Naive B cell (primary cell): ENCODE results near the gene MARCHF9. TPM values are rescaled to one million over a fixed set of nuclear protein-coding genes. Genes with fewer than 3 reads are reported as not detected.

Source experiments
- ATAC-seq, 2 donors: fragments of 150-1000 bp; cut with Tn5 transposase; 2 replicates each; pipeline ENCODE4 v1.10.0; 2021; ENCODE audit warnings: low read depth in 2 of 2, mild to moderate bottlenecking in 2 of 2, moderate library complexity in 2 of 2
- DNase-seq: peaks from one replicate; pipeline ENCODE4 v3.0.0; 2022
- H3K27ac Mint-ChIP-seq, 6 donors: one replicate each; pipeline ENCODE4 v1.8.0; 2020 to 2022; ENCODE audit warnings: mild to moderate bottlenecking in 6 of 6, mixed read lengths in 6 of 6, moderate library complexity in 5 of 6, inconsistent platforms in 2 of 6
- H3K27me3 Mint-ChIP-seq, 3 donors: one replicate each; pipeline ENCODE4 v1.8.0; 2021 to 2022; ENCODE audit warnings: mixed read lengths in 3 of 3, mild to moderate bottlenecking in 1 of 3
- H3K36me3 Mint-ChIP-seq, 2 donors: one replicate each; pipeline ENCODE4 v1.8.0; 2020 to 2022; ENCODE audit warnings: mixed read lengths in 2 of 2, inconsistent platforms in 1 of 2, mild to moderate bottlenecking in 1 of 2
- H3K4me1 Mint-ChIP-seq, 3 donors: one replicate each; pipeline ENCODE4 v1.8.0; 2020 to 2022; ENCODE audit warnings: mixed read lengths in 3 of 3, inconsistent platforms in 1 of 3, mild to moderate bottlenecking in 1 of 3, moderate library complexity in 1 of 3
- H3K4me3 Mint-ChIP-seq, 8 donors: one replicate each; pipeline ENCODE4 v1.8.0; 2020 to 2022; ENCODE audit warnings: mild to moderate bottlenecking in 8 of 8, mixed read lengths in 8 of 8, moderate library complexity in 8 of 8, inconsistent platforms in 2 of 8
- H3K9me3 Mint-ChIP-seq, 7 donors: one replicate each; pipeline ENCODE4 v1.8.0; 2020 to 2022; ENCODE audit warnings: mixed read lengths in 7 of 7, mild to moderate bottlenecking in 5 of 7, inconsistent platforms in 2 of 7, moderate library complexity in 1 of 7
- polyA plus RNA-seq, 6 donors: library from polyadenylated mRNA; unstranded; fragments of 300-500 nt; fragmentation: Illumina TruSeq; gene quantifications; one replicate each; pipeline ENCODE4 v1.2.3, GENCODE V29; 2021; ENCODE audit warnings: low read depth in 6 of 6

MARCHF9 gene
- polyA plus RNA-seq, 6 donors from 2014 or later = 10.9 to 21.0 (median 14.2) TPM

- Mint-ChIP-seq H3K9me3 (no peaks in the 10 kb centered on the region), H3K4me3 (peak overlapping the region in 3 of 8 donors; percentile 2 to 54 (median 12)), H3K4me1 (peaks cover 16 to 20% (median 19%) of the 10 kb centered on the region in 3 donors), H3K36me3 (no peaks in the 10 kb centered on the region), H3K27ac (peak overlapping the region in 1 of 6 donors; percentile 36), H3K27me3 (no peaks in the 10 kb centered on the region)
- no peak for DNase-seq
- ATAC-seq = no peak
Observed at GRCh38 chr12:57775563-57776246, 20.8 kb downstream of the MARCHF9 start.

GRCh38 chr12:57776247-57776587 is 21.3 kb downstream of the MARCHF9 start:
- no peaks in the 10 kb centered on the region for H3K9me3 Mint-ChIP-seq
- ATAC-seq (no peak), DNase-seq (no peak)
- peaks cover 12 to 17% (median 16%) of the 10 kb centered on the region in 3 donors for H3K4me1 Mint-ChIP-seq
- H3K36me3 Mint-ChIP-seq = no peaks in the 10 kb centered on the region
- H3K27ac Mint-ChIP-seq = no peak overlapping the region
- peak overlapping the region in 1 of 8 donors; percentile 54 for H3K4me3 Mint-ChIP-seq
- H3K27me3 Mint-ChIP-seq = no peaks in the 10 kb centered on the region

GRCh38 chr12:57777367-57777766 is 22.5 kb downstream of the MARCHF9 start:
- Mint-ChIP-seq H3K4me3 (peak overlapping the region in 1 of 8 donors; percentile 37), H3K27me3 (no peaks in the 10 kb centered on the region), H3K4me1 (peaks cover 5 to 13% (median 13%) of the 10 kb centered on the region in 3 donors), H3K27ac (no peak overlapping the region), H3K9me3 (no peaks in the 10 kb centered on the region), H3K36me3 (no peaks in the 10 kb centered on the region)
- ATAC-seq (no peak), DNase-seq (no peak)

GRCh38 chr12:57777911-57778310 is 23.0 kb downstream of the MARCHF9 start:
- H3K4me1 Mint-ChIP-seq = peaks cover 9 to 16% (median 15%) of the 10 kb centered on the region in 3 donors
- ATAC-seq (no peak), DNase-seq (no peak)
- H3K27ac Mint-ChIP-seq = no peak overlapping the region
- H3K4me3 Mint-ChIP-seq = no peak overlapping the region
- H3K9me3 Mint-ChIP-seq = no peaks in the 10 kb centered on the region
- H3K36me3 Mint-ChIP-seq = no peaks in the 10 kb centered on the region
- H3K27me3 Mint-ChIP-seq = no peaks in the 10 kb centered on the region

GRCh38 chr12:57779736-57780135 is 24.8 kb downstream of the MARCHF9 start:
- DNase-seq (no peak), ATAC-seq (no peak)
- Mint-ChIP-seq H3K27ac (no peak overlapping the region), H3K4me1 (peaks cover 16 to 26% (median 21%) of the 10 kb centered on the region in 3 donors), H3K27me3 (no peaks in the 10 kb centered on the region), H3K36me3 (no peaks in the 10 kb centered on the region), H3K4me3 (no peak overlapping the region), H3K9me3 (no peaks in the 10 kb centered on the region)

- DNase-seq (no peak), ATAC-seq (no peak)
- H3K36me3 Mint-ChIP-seq = no peaks in the 10 kb centered on the region
- H3K9me3 Mint-ChIP-seq = no peaks in the 10 kb centered on the region
- H3K27me3 Mint-ChIP-seq = no peaks in the 10 kb centered on the region
- H3K4me3 Mint-ChIP-seq = no peak overlapping the region
- peaks cover 16 to 26% (median 21%) of the 10 kb centered on the region in 3 donors for H3K4me1 Mint-ChIP-seq
- H3K27ac Mint-ChIP-seq = peak overlapping the region in 1 of 6 donors; percentile 70
Observed at GRCh38 chr12:57780284-57780897, 25.5 kb downstream of the MARCHF9 start.

GRCh38 chr12:57781244-57781643 is 26.3 kb downstream of the MARCHF9 start:
- no peak for DNase-seq
- no peaks in the 10 kb centered on the region for H3K9me3 Mint-ChIP-seq
- H3K36me3 Mint-ChIP-seq = no peaks in the 10 kb centered on the region
- no peaks in the 10 kb centered on the region for H3K27me3 Mint-ChIP-seq
- H3K27ac Mint-ChIP-seq = peak overlapping the region in 1 of 6 donors; percentile 96
- peaks cover 16 to 27% (median 21%) of the 10 kb centered on the region in 3 donors for H3K4me1 Mint-ChIP-seq
- no peak for ATAC-seq
- H3K4me3 Mint-ChIP-seq = peak overlapping the region in 1 of 8 donors; percentile 100

GRCh38 chr12:57781801-57782200 is 26.9 kb downstream of the MARCHF9 start:
- Mint-ChIP-seq H3K27me3 (no peaks in the 10 kb centered on the region), H3K36me3 (no peaks in the 10 kb centered on the region), H3K9me3 (no peaks in the 10 kb centered on the region), H3K27ac (peak overlapping the region in 3 of 6 donors; percentile 1 to 96 (median 8)), H3K4me1 (peaks cover 16 to 32% (median 21%) of the 10 kb centered on the region in 3 donors), H3K4me3 (peak overlapping the region in 1 of 8 donors; percentile 100)
- ATAC-seq = no peak
- no peak for DNase-seq

GRCh38 chr12:57782243-57782607 is 27.3 kb downstream of the MARCHF9 start:
- no peaks in the 10 kb centered on the region for H3K9me3 Mint-ChIP-seq
- ATAC-seq (no peak), DNase-seq (no peak)
- H3K4me1 Mint-ChIP-seq = peaks cover 16 to 32% (median 21%) of the 10 kb centered on the region in 3 donors
- H3K36me3 Mint-ChIP-seq = no peaks in the 10 kb centered on the region
- no peaks in the 10 kb centered on the region for H3K27me3 Mint-ChIP-seq
- peak overlapping the region in 7 of 8 donors; percentile 92 to 100 (median 100) for H3K4me3 Mint-ChIP-seq
- peak overlapping the region in 5 of 6 donors; percentile 96 to 99 (median 97) for H3K27ac Mint-ChIP-seq

- Mint-ChIP-seq H3K27ac (peak within 1 kb of the TSS; percentile 96 to 99 (median 96)), H3K36me3 (no peaks in the 10 kb centered on the region), H3K4me1 (peaks cover 16 to 32% (median 21%) of the 10 kb centered on the region in 3 donors), H3K4me3 (peak within 1 kb of the TSS; percentile 92 to 100 (median 100)), H3K9me3 (no peaks in the 10 kb centered on the region), H3K27me3 (no peaks in the 10 kb centered on the region)
- peak; percentile 93 for DNase-seq
- ATAC-seq = peak; percentile 87 to 95
Observed at GRCh38 chr12:57782608-57783465, 27.9 kb downstream of the MARCHF9 start, which contains the start of gene TSFM. TSFM (plus strand) TSS chr12:57782787; CDS start chr12:57782802, 15 bp downstream.

GRCh38 chr12:57783466-57783801 is 28.5 kb downstream of the MARCHF9 start:
- peaks cover 16 to 32% (median 21%) of the 10 kb centered on the region in 3 donors for H3K4me1 Mint-ChIP-seq
- H3K36me3 Mint-ChIP-seq = no peaks in the 10 kb centered on the region

GRCh38 chr12:57783861-57784260 is 29.0 kb downstream of the MARCHF9 start:
- DNase-seq = no peak
- no peak for ATAC-seq
- H3K4me1 Mint-ChIP-seq = peaks cover 16 to 32% (median 21%) of the 10 kb centered on the region in 3 donors
- H3K4me3 Mint-ChIP-seq = peak overlapping the region; percentile 64 to 100 (median 87)
- H3K36me3 Mint-ChIP-seq = no peaks in the 10 kb centered on the region
- no peaks in the 10 kb centered on the region for H3K9me3 Mint-ChIP-seq
- no peaks in the 10 kb centered on the region for H3K27me3 Mint-ChIP-seq
- H3K27ac Mint-ChIP-seq = peak overlapping the region in 3 of 6 donors; percentile 15 to 66 (median 52)

More at GRCh38 chr12:57783466-57783801, 28.5 kb downstream of the MARCHF9 start:
- no peaks in the 10 kb centered on the region for H3K9me3 Mint-ChIP-seq
- DNase-seq (no peak), ATAC-seq (no peak)
- peak overlapping the region; percentile 92 to 100 (median 100) for H3K4me3 Mint-ChIP-seq
- H3K27me3 Mint-ChIP-seq = no peaks in the 10 kb centered on the region
- H3K27ac Mint-ChIP-seq = peak overlapping the region in 2 of 6 donors; percentile 96 to 97

- Mint-ChIP-seq H3K4me3 (no peak overlapping the region), H3K4me1 (peaks cover 0 to 3% (median 0%) of the 10 kb centered on the region in 3 donors), H3K27ac (peak overlapping the region in 1 of 6 donors; percentile 28), H3K36me3 (peaks cover 15 to 18% of the 10 kb centered on the region in 2 donors), H3K27me3 (no peaks in the 10 kb centered on the region), H3K9me3 (no peaks in the 10 kb centered on the region)
- DNase-seq (no peak), ATAC-seq (no peak)
Observed at GRCh38 chr12:57793920-57794319, 39.0 kb downstream of the MARCHF9 start.
